ENCODE measurements around the gene MBD3L2. TPM values are rescaled to one million over a fixed set of nuclear protein-coding genes. Genes with fewer than 3 reads are reported as not detected.

Gene MBD3L2
- total RNA-seq, 1 donor from 2014 or later = not detected

DNA sequence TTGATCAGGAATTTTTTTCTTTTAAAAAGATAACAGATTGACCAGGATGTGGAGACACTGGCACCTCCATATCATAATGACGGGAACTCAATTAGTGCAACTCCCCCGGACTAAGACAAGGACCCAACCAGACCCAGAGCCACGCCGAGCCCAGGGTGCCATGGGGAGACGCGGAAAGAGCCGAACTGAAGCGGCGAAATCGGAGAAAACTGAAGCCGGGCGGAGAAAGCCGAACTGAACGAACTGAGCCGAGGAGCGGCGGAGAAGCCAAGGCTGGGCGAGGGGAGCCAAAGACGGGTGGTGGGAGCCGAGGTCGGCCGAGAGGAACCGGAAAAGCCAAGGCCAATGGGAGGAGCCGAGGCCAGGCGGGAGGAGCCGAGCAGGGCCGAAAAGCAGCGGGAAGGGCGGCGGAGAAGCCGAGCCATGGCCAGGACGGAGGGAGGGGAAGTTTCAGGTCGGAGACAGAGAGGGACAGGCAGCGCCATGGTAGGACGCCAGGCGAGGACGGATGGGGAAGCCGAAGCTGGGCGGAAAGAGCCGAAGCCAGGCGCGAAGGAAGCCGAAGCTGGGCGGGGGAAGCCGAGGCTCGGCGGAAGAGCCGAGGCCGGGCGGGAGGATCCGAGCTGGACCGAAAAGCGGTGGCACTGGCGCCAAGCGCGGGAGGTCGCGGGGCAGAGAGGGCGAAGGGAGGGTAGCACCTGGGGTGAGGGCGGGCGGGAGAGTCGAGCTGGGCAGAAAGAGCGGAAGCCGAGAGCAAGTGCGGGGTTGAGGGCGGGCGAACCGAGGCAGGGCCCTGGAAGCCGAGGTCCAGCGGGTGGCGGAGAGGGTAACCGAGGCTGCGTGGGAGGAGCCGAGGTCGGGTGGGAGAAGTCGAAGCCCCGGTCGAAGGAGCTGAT lies 49.8 kb downstream of the MBD3L2 start:
- H3K4me2 ChIP-seq = peak overlapping the region; percentile 76
- peaks cover 8% of the 10 kb centered on the region for H3K4me1 Mint-ChIP-seq
- peak overlapping the region; percentile 78 for H3K9ac ChIP-seq
- H3K27ac ChIP-seq = peak overlapping the region; percentile 91
- peak; percentile 96 for DNase-seq (ENCODE audit: low spot score)
- peak overlapping the region; percentile 83 for H2AFZ ChIP-seq (replicated peaks)
- no peak for TF ChIP-seq EZH2phosphoT487 (IDR thresholded peaks at IDR 0.05)
- no peak for TF ChIP-seq CTCF (IDR thresholded peaks at IDR 0.05)
- TF ChIP-seq EZH2 (IDR thresholded peaks at IDR 0.05) = no peak
- peak overlapping the region; percentile 86 for H3K4me3 Mint-ChIP-seq
- H3F3A ChIP-seq (ENCODE audit: low read depth) = peaks cover 21% of the 10 kb centered on the region
- no peaks in the 10 kb centered on the region for H3K36me3 ChIP-seq
- H3K9me3 ChIP-seq (ENCODE audit: low read depth) = no peaks in the 10 kb centered on the region
- H3K27me3 ChIP-seq = no peaks in the 10 kb centered on the region
- peak overlapping the region; percentile 69 for H3K4me3 ChIP-seq
- H3K9me3 Mint-ChIP-seq = peaks cover 33% of the 10 kb centered on the region
- no peaks in the 10 kb centered on the region for H3K79me2 ChIP-seq (ENCODE audit: low read depth)
- H3K27me3 Mint-ChIP-seq (ENCODE audit: insufficient read depth, low read depth) = peaks cover 9% of the 10 kb centered on the region
- H3K36me3 Mint-ChIP-seq = peaks cover 25% of the 10 kb centered on the region
- H3K27ac Mint-ChIP-seq = peak overlapping the region; percentile 86
- no peaks in the 10 kb centered on the region for H3K4me1 ChIP-seq
- H4K20me1 ChIP-seq (ENCODE audit: low read depth) = no peaks in the 10 kb centered on the region

- peaks cover 31% of the 10 kb centered on the region for H3K9me3 Mint-ChIP-seq
- Histone ChIP-seq H3K27me3 (no peaks in the 10 kb centered on the region), H3K9me3 (ENCODE audit: low read depth) (no peaks in the 10 kb centered on the region), H4K20me1 (ENCODE audit: low read depth) (no peaks in the 10 kb centered on the region), H3K79me2 (ENCODE audit: low read depth) (no peaks in the 10 kb centered on the region), H3K4me2 (peak overlapping the region; percentile 76), H3K9ac (no peak overlapping the region), H3K4me3 (peak overlapping the region; percentile 69), H2AFZ (replicated peaks) (peak overlapping the region; percentile 27), H3K27ac (no peak overlapping the region), H3F3A (ENCODE audit: low read depth) (peaks cover 21% of the 10 kb centered on the region), H3K36me3 (no peaks in the 10 kb centered on the region), H3K4me1 (no peaks in the 10 kb centered on the region)
- no peak for TF ChIP-seq CTCF (IDR thresholded peaks at IDR 0.05)
- TF ChIP-seq EZH2phosphoT487 (IDR thresholded peaks at IDR 0.05) = no peak
- TF ChIP-seq EZH2 (IDR thresholded peaks at IDR 0.05) = no peak
- H3K36me3 Mint-ChIP-seq = peaks cover 24% of the 10 kb centered on the region
- DNase-seq (ENCODE audit: low spot score) = no peak
- peaks cover 8% of the 10 kb centered on the region for H3K4me1 Mint-ChIP-seq
- peak overlapping the region; percentile 86 for H3K27ac Mint-ChIP-seq
- H3K27me3 Mint-ChIP-seq (ENCODE audit: insufficient read depth, low read depth) = peaks cover 9% of the 10 kb centered on the region
- H3K4me3 Mint-ChIP-seq = peak overlapping the region; percentile 86
These were observed 50.4 kb downstream of the MBD3L2 start for GRCh38 chr19:7099597-7099921.

Other genes starting within 250 kb of the MBD3L2 start
- not detected in 2 replicates for gene ADGRE1, start 161.7 kb upstream of the MBD3L2 start, total RNA-seq (ENCODE audit: low replicate concordance)
- not detected in 2 replicates for gene MBD3L2B, start 27.9 kb upstream of the MBD3L2 start, total RNA-seq (ENCODE audit: low replicate concordance)
- gene MBD3L5, start 18.7 kb upstream of the MBD3L2 start, total RNA-seq (ENCODE audit: low replicate concordance) = not detected in 2 replicates
- gene MBD3L4, start 9.1 kb upstream of the MBD3L2 start, total RNA-seq (ENCODE audit: low replicate concordance) = not detected in 2 replicates
- gene MBD3L3, start 9.4 kb downstream of the MBD3L2 start, total RNA-seq (ENCODE audit: low replicate concordance) = not detected in 2 replicates
- 11.2 and 12.9 TPM in 2 replicates for gene ZNF557, start 20.4 kb downstream of the MBD3L2 start, total RNA-seq (ENCODE audit: low replicate concordance)
- gene INSR, start 245.1 kb downstream of the MBD3L2 start, total RNA-seq (ENCODE audit: low replicate concordance) = 20.8 and 23.0 TPM in 2 replicates